HUES6 (cell line): ENCODE measurements around the gene CFAP100.

Experiments
- H3K27ac ChIP-seq: 2 replicates; pipeline ENCODE4 v1.7.0; 2013; ENCODE audit warnings: low read depth, mild to moderate bottlenecking, low read length, inconsistent platforms
- H3K27me3 ChIP-seq: 2 replicates; pipeline ENCODE4 v1.6.1; 2013; ENCODE audit warnings: low read length; ENCODE audit not compliant: control insufficient read depth, insufficient read depth
- H3K36me3 ChIP-seq: 2 replicates; pipeline ENCODE4 v1.6.1; 2013; ENCODE audit warnings: low read length; ENCODE audit not compliant: control insufficient read depth, insufficient read depth
- H3K4me1 ChIP-seq: 2 replicates; pipeline ENCODE4 v1.6.1; 2013; ENCODE audit warnings: low read length; ENCODE audit not compliant: control insufficient read depth, insufficient read depth
- H3K4me3 ChIP-seq: 2 replicates; pipeline ENCODE4 v1.5.1; 2013; ENCODE audit warnings: low read depth, low read length
- H3K9ac ChIP-seq: one replicate; pipeline ENCODE4 v1.6.1; 2013; ENCODE audit warnings: mild to moderate bottlenecking, low read length
- H3K9me3 ChIP-seq: 2 replicates; pipeline ENCODE4 v1.6.1; 2013; ENCODE audit warnings: low read depth, low read length; ENCODE audit not compliant: control insufficient read depth, insufficient read depth

CFAP100 gene

DNA sequence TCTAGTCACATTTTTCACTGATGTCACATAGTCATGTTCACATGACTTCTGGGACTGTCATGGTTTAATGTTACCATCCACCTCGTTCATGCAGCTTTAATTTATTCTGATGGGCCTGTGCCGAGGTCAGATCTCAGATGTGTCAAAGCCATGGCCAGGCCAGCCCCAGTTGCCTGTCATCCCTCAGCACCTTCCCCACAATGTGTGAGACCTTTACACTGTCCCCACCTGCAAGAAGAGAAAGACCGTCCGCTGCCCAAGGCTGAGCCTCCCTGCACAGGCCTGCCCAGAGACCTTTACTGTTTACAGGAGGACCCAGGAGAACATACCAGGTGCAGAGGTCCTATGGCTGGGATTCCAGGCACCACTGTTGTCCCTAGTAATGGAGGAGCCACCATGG is 24.7 kb upstream of the CFAP100 start:
- Histone ChIP-seq H3K9me3 (no peaks in the 10 kb centered on the region), H3K4me1 (peaks cover 11% of the 10 kb centered on the region; the same call in 1 of the 2 replicates), H3K9ac (no peak overlapping the region), H3K27me3 (no peaks in the 10 kb centered on the region), H3K27ac (no peak overlapping the region), H3K36me3 (no peaks in the 10 kb centered on the region), H3K4me3 (no peak overlapping the region)

GRCh38 chr3:126370606-126371005 is 24.1 kb upstream of the CFAP100 start:
- no peak overlapping the region for H3K4me3 ChIP-seq
- peaks cover 6% of the 10 kb centered on the region; the same call in 1 of the 2 replicates for H3K4me1 ChIP-seq
- H3K36me3 ChIP-seq, result no peaks in the 10 kb centered on the region
- H3K9me3 ChIP-seq, result no peaks in the 10 kb centered on the region
- H3K27ac ChIP-seq, result no peak overlapping the region
- H3K9ac ChIP-seq, result no peak overlapping the region
- no peaks in the 10 kb centered on the region for H3K27me3 ChIP-seq

DNA sequence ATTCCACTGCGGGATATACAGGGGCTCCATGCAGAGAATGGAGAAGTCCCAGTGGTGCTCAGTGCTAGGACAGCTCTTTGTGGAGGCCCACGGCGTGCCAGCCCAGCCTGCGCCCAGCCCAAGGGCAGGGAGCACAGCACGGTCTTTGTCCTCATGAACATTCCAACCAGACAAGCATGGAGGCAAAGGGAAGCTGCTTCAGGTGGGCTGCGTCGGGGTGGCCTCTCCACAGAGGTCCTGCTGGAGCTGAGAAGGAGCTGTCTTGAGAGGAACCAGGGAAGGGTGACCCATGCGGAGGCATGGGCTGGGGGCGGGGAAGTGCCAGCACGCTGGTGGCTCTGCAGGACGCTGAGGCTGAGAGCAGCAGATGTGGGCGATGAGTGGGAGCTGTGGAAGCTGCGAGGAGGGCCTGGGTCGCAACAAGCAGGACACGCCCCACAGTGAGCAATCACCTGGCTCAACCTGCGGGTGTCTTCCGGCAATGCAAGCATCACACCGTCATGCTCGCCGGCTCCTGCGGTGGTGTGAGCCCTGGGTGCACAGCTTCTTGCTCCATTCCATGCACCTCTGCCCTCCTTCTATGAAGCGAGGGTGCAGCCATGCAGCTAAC is 23.5 kb upstream of the CFAP100 start:
- H3K4me3 ChIP-seq, result no peak overlapping the region

DNA sequence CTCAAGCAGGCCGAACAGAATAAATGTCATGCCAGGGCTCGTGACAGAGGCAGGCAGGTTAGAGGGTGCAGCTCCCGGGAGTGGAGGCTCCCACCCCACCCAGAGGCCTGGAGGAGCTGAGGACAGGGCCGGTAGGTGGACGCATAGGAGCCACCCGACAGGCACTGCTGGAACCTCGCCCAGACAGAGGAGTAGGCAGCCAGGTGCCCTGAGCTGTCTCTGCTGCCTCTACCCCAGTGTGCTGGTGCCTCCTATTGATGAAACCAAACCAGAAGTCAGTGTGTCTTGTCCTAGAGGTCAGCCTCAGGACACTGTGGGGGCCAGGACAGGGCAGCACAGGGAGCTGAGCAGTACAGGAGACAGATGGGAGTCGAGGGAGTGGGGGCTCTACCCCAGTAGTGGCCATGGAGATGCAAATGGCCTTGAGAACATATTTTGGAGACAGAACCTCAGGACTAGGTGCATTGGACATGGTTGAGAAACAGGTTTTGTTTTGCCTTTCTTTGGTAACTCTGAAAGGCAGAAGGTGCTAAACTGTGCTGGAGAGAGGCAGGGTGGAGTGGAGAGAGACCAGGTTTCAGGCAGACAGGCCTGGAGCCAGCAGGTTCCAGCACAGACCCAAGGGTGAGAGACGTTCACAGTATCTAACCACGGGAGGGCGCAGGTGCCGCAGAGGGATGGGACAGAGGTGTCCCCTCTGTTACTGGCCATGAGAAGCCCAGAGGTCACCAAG is 22.1 kb upstream of the CFAP100 start:
- Histone ChIP-seq H3K9me3 (no peaks in the 10 kb centered on the region), H3K4me3 (no peak overlapping the region), H3K27me3 (no peaks in the 10 kb centered on the region), H3K9ac (no peak overlapping the region), H3K27ac (no peak overlapping the region), H3K36me3 (no peaks in the 10 kb centered on the region), H3K4me1 (peaks cover 4% of the 10 kb centered on the region; the same call in 1 of the 2 replicates)

More for the DNA sequence above, 23.5 kb upstream of the CFAP100 start:
- Histone ChIP-seq H3K36me3 (no peaks in the 10 kb centered on the region), H3K4me1 (peaks cover 3% of the 10 kb centered on the region; the same call in 1 of the 2 replicates), H3K27me3 (no peaks in the 10 kb centered on the region), H3K27ac (no peak overlapping the region), H3K9me3 (no peaks in the 10 kb centered on the region), H3K9ac (no peak overlapping the region)

GRCh38 chr3:126373146-126373613 is 21.5 kb upstream of the CFAP100 start:
- Histone ChIP-seq H3K9me3 (no peaks in the 10 kb centered on the region), H3K4me3 (no peak overlapping the region), H3K36me3 (no peaks in the 10 kb centered on the region), H3K4me1 (peaks cover 4% of the 10 kb centered on the region; the same call in 1 of the 2 replicates), H3K27me3 (no peaks in the 10 kb centered on the region), H3K9ac (no peak overlapping the region), H3K27ac (no peak overlapping the region)

DNA sequence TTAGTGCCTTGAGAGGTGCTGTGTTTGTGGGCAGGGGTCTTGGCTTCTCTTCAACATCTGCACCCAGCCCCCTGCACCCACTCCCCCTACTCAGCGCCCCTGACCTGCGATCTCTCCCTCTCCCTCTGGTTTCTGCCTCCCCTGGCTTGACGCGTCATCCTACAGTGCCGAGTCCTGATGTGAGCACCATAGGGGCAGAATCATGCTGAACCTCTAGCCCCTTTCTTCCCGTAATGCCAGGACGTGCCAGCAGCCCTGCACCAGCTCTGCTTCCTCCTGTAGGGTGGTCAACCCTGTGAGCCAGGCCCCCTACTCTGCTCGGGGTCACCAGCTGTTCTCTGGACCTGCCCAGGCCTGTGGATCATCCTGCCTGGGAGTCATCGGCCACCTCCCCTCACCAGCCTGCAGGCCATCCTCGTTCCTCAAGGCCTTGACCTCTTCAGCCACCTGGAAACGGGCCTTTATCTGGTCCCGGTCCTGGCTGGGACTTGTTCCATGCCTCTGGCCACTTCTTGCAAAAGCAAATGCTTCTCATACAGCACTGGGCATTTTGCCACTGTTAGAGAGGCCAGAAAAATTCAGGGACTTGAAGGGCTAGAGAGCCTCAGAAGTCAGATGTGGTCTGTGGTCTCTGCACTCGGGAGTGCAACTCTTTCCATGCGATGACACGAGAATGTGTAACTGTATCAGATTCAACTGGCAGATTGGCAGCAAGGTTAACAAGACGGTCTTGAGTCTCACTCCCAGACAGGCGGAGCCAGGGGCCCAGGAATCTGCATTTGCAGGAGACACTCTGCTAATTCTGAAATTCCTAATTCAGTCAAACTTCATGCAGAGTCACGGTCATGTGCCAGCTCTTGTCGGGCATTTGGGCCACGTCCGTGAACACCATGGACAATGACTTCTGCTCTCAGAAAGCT is 20.8 kb upstream of the CFAP100 start:
- Histone ChIP-seq H3K4me3 (no peak overlapping the region), H3K36me3 (no peaks in the 10 kb centered on the region)

DNA sequence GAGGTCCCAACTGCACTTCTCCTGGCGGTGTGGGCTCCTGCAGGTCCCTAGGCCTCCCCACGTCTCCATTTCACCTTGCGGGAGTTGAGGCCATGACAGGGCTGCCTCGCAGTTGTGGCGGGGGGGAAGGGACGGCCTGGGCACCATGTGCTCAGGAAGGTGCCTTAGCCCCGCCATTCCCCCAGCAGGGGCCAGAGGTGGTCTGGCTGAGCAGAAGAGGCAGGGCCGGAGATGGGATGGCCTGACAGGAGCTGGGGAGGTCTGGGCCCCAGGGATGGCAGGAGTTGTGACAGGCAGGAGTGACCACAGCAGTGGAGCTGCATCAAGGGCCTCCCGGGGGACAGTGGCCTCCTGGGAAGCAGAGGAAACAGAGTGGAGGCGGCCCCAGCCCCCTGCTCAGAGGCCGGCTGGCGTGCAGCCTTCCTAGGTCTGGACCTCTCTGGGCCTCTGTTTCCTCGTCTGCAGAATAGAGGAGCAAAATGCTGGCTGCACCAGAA is 18.8 kb upstream of the CFAP100 start:
- H3K9me3 ChIP-seq, result peaks cover 5% of the 10 kb centered on the region
- no peak overlapping the region for H3K27ac ChIP-seq
- no peaks in the 10 kb centered on the region for H3K36me3 ChIP-seq
- no peak overlapping the region for H3K9ac ChIP-seq
- H3K27me3 ChIP-seq, result no peaks in the 10 kb centered on the region
- H3K4me3 ChIP-seq, result no peak overlapping the region
- H3K4me1 ChIP-seq, result peaks cover 4% of the 10 kb centered on the region; the same call in 1 of the 2 replicates

More for the DNA sequence above, 20.8 kb upstream of the CFAP100 start:
- H3K9ac ChIP-seq, result no peak overlapping the region
- no peak overlapping the region for H3K27ac ChIP-seq
- peaks cover 4% of the 10 kb centered on the region; the same call in 1 of the 2 replicates for H3K4me1 ChIP-seq
- H3K27me3 ChIP-seq, result no peaks in the 10 kb centered on the region
- H3K9me3 ChIP-seq, result no peaks in the 10 kb centered on the region

DNA sequence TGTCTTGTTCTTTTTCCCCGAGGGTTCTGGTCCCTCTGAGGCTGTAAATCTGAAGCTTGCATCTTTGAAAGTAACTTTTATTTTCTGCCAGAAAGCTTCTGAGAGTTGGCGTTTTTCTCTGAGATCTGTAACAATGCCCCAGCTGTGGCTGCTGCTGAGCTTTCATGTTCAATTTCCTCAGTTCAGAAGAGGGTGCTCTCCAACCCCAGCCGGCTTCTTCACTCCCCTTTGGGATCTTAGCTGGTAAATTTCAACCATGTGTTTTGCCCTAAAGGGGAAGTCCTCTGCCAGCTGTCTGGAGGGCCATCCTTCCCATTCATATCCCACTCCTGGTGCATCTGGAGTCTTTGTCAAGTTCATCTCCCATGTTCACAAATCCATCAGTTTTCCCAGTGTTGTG is 18.3 kb upstream of the CFAP100 start:
- no peak overlapping the region for H3K27ac ChIP-seq
- H3K36me3 ChIP-seq, result no peaks in the 10 kb centered on the region
- no peak overlapping the region for H3K4me3 ChIP-seq
- H3K9me3 ChIP-seq, result peaks cover 5% of the 10 kb centered on the region
- H3K27me3 ChIP-seq, result no peaks in the 10 kb centered on the region
- H3K9ac ChIP-seq, result no peak overlapping the region
- H3K4me1 ChIP-seq, result peaks cover 4% of the 10 kb centered on the region; the same call in 1 of the 2 replicates

- no peaks in the 10 kb centered on the region for H3K36me3 ChIP-seq
- peaks cover 5% of the 10 kb centered on the region for H3K9me3 ChIP-seq
- H3K27me3 ChIP-seq, result no peaks in the 10 kb centered on the region
- no peak overlapping the region for H3K27ac ChIP-seq
- no peak overlapping the region for H3K9ac ChIP-seq
- H3K4me3 ChIP-seq, result no peak overlapping the region
- H3K4me1 ChIP-seq, result peaks cover 4% of the 10 kb centered on the region; the same call in 1 of the 2 replicates
Measured at GRCh38 chr3:126377211-126377610, 17.5 kb upstream of the CFAP100 start.

DNA sequence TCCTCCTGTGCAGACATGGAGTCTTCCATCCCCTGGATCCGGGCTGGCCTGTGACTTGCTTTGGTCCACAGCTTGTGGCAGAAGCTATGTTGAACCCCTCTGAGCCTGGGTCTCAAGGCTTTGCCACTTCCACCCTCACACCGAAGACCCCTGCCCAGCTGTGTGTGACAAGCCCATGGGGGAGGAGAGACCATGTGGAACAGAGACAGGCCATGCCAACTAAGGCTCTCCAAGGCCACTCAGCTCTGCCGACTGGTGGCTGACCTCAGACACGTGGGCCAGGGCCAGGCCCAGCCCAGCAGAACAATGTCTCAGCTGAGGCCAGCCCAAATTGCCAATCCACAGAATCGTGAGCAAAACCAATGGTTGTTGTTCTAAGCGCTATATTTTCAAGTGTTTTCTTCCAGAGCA is 16.4 kb upstream of the CFAP100 start:
- no peaks in the 10 kb centered on the region for H3K27me3 ChIP-seq
- H3K9ac ChIP-seq, result no peak overlapping the region
- peaks cover 5% of the 10 kb centered on the region for H3K9me3 ChIP-seq
- H3K4me3 ChIP-seq, result no peak overlapping the region
- no peak overlapping the region for H3K27ac ChIP-seq
- H3K4me1 ChIP-seq, result peaks cover 4% of the 10 kb centered on the region; the same call in 1 of the 2 replicates
- no peaks in the 10 kb centered on the region for H3K36me3 ChIP-seq
